NB4 (cell line): ENCODE measurements around the gene KLHL2.
A peak's percentile ranks its signal among the peaks of the same experiment; 100 is the strongest.

Experiments
- DNase-seq: peaks from one replicate; pipeline ENCODE4 v3.0.0; 2010; ENCODE audit warnings: low read depth
- H3K4me3 ChIP-seq: one replicate; pipeline ENCODE4 v1.5.1; 2011; ENCODE audit warnings: mild to moderate bottlenecking, low read depth, low read length, moderate library complexity
- MYC ChIP-seq: IDR thresholded peaks from 2 replicates; pipeline ENCODE4 v1.6.1; 2011; ENCODE audit warnings: low read depth, low read length
- POLR2A ChIP-seq: IDR thresholded peaks from 2 replicates; pipeline ENCODE4 v1.6.1; 2011; ENCODE audit warnings: mild to moderate bottlenecking; ENCODE audit not compliant: insufficient read length; ENCODE audit errors: extremely low read depth
- TF ChIP-seq, protein P1 (sequence below): IDR thresholded peaks from 2 replicates; pipeline ENCODE4 v1.6.1; 2011; ENCODE audit warnings: low read depth, low read length
- TF ChIP-seq, protein P2 (sequence below): IDR thresholded peaks from one replicate; pipeline ENCODE4 v1.5.1; 2012; ENCODE audit warnings: low read depth, low read length

KLHL2 gene

DNA sequence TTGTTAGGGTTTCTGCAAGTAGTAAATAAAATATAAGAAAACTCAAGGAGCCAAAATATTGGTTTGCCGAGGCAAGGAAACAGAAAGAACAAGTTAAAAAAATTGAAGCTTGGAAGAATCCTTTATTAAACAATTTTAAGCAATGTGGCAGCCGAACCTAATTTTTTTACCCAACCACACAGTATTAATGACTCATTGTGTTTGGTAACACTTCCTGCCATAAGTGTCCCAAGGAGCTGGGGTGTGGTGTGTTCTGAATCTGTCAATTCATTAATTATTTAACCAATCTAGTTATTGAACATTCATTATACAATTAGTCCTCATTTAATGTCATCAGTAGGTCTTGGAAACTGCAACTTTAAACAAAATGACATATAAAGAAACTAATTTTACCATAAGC is 152.1 kb downstream of the KLHL2 start:
- TF ChIP-seq, protein P1, sequence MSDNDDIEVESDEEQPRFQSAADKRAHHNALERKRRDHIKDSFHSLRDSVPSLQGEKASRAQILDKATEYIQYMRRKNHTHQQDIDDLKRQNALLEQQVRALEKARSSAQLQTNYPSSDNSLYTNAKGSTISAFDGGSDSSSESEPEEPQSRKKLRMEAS = no peak
- TF ChIP-seq POLR2A = no peak
- TF ChIP-seq MYC = no peak
- TF ChIP-seq, protein P2, sequence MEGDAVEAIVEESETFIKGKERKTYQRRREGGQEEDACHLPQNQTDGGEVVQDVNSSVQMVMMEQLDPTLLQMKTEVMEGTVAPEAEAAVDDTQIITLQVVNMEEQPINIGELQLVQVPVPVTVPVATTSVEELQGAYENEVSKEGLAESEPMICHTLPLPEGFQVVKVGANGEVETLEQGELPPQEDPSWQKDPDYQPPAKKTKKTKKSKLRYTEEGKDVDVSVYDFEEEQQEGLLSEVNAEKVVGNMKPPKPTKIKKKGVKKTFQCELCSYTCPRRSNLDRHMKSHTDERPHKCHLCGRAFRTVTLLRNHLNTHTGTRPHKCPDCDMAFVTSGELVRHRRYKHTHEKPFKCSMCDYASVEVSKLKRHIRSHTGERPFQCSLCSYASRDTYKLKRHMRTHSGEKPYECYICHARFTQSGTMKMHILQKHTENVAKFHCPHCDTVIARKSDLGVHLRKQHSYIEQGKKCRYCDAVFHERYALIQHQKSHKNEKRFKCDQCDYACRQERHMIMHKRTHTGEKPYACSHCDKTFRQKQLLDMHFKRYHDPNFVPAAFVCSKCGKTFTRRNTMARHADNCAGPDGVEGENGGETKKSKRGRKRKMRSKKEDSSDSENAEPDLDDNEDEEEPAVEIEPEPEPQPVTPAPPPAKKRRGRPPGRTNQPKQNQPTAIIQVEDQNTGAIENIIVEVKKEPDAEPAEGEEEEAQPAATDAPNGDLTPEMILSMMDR = no peak
- no peak overlapping the region for H3K4me3 ChIP-seq
- DNase-seq = peak; percentile 55

DNA sequence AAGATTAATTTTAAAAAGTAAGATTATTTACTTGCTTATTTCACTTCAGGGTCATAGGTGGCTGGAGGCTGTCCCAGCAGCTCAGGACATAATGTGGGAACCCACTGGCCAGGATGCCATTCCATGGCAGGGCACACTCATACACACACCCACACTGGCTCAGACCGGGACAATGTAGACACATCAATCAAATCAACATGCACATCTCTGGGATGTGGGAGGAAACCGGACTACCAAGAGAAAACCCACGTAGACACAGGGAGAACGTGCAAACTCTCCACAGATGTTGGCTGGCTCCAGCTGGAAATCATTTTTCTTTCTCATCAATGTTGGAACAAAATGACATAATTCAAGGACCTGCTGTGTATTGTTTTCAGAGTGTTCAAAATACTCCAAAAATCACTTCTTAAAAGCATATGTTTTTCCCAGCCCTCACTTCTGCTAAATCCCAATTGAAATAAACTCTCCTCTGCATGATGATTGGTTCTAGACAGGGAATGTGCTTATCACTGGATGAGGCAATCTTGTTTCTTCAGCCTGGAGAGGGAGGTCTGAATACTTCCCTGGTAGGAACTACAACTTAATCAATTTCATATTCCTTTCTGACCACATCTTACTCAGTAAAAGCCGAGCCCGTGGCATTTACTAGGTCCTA is 152.8 kb downstream of the KLHL2 start:
- TF ChIP-seq MYC (no peak), POLR2A (no peak)
- TF ChIP-seq, protein P1 = no peak
- TF ChIP-seq, protein P2 = no peak
- no peak overlapping the region for H3K4me3 ChIP-seq
- DNase-seq = no peak

DNA sequence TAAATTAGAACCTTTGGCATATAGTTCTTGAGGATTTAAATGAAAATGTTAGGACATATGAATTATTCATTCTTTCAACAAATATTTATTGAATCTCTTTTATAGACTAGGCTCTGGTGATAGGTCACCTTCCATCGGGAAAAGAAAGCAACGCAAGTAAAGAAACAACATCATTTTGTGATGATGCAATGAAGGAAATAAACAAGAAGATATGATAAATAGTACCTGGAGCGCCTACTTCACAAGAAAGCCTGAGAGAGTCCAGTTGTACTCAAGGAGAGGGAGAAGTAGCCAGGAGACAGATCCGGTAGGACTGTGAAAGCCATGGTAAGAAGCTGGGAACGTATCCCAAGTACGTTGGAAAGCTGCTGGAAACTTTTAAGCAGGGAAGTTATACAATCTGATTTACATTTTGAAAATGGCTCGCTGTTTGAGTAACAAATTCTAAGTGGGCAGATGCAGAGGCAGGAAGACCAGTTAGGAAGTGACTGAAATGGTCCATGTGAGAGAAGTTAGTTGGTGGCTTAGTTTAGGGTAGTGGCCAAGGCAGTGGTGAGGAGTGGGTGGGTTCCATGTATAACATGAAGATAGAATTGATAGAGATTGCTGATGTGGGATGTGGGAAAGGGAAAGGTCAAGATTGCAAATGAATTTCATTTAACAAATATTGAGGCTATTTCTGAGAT is 153.8 kb downstream of the KLHL2 start:
- no peak overlapping the region for H3K4me3 ChIP-seq
- TF ChIP-seq, protein P2 = no peak
- TF ChIP-seq MYC (no peak), POLR2A (no peak)
- TF ChIP-seq, protein P1 = no peak
- DNase-seq = no peak

DNA sequence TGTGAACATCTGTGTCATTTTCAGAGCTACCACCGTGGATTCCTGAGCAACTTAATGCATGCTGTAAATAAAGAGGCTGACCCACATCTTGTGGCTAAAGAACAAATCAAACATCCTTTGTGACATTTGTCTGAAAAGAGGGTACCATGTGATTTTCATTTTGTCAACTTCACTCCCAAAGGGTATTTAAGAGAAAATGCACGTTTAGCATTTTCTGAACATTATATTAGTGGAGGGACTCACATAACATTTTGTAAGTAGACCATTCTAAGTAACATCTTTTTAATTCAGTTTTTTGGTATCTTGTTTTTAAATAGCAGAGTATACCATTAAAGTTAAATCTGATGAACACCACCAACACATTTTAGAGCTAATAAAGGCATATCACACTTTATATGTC is 154.4 kb downstream of the KLHL2 start:
- TF ChIP-seq, protein P2 = no peak
- TF ChIP-seq MYC = no peak
- no peak for TF ChIP-seq POLR2A
- TF ChIP-seq, protein P1 = no peak
- H3K4me3 ChIP-seq = no peak overlapping the region
- no peak for DNase-seq

DNA sequence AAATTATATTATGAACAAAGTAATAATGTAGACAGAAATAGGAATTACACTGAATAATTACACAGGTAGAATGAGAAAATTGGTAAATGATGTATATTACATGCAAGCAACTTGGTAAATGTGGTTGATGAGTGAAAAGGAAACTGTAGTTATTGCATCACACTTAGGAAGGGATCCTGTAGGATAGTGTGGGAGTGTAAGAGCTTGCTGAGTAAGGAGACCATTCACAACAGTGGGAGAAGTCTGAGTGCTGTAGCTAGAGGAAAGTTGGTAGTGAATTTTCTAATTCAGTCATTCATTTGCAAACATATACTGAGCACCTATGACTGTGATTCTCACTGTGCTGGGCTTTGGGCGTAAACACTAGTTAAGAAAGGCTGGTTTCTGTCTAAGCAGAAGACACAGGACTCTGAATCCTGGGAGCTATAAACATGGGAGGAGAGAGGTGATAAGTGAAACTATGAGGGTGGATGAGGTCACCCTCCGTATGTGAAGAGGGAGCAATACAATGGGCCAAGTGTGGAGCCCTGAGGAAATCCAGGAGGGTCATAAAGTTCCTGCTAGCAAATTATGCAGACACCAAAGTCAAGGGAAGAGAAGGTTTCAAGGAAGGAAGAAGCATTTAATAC is 157.2 kb downstream of the KLHL2 start:
- TF ChIP-seq POLR2A = no peak
- no peak for TF ChIP-seq MYC
- TF ChIP-seq, protein P1 = no peak
- TF ChIP-seq, protein P2 = no peak
- H3K4me3 ChIP-seq = no peak overlapping the region
- no peak for DNase-seq
